Stimulated activated CD8-positive, alpha-beta memory T cell treated with anti-CD3 and anti-CD28 coated beads, Interleukin-7, amount 100 ng/mL, for 48 hours (primary cell): ENCODE measurements around the gene SEC31A.

Source experiments
- DNase-seq, 2 donors: peaks; one replicate each; pipeline ENCODE4 v3.0.0-alpha.2; 2020; ENCODE audit warnings: low read depth in 1 of 2; ENCODE audit errors: extremely low read depth in 1 of 2

SEC31A gene

GRCh38 chr4:82798168-82799005 lies 92.6 kb downstream of the SEC31A start, which contains the start of gene SCD5:
TSS of gene SCD5 (minus strand) at chr4:82798796. CDS start at chr4:82798537, 259 bp downstream.
- DNase-seq: peak; percentile 46 to 59

- DNase-seq: no peak
These were observed 93.4 kb downstream of the SEC31A start for GRCh38 chr4:82797405-82798111.

- no peak for DNase-seq
These were observed 93.9 kb downstream of the SEC31A start for GRCh38 chr4:82797040-82797404.

GRCh38 chr4:82792912-82793649 lies 97.9 kb downstream of the SEC31A start:
- no peak for DNase-seq

GRCh38 chr4:82791179-82791578 lies 99.8 kb downstream of the SEC31A start:
- DNase-seq: no peak

- no peak for DNase-seq
These were observed 100.8 kb downstream of the SEC31A start for GRCh38 chr4:82790060-82790660.

- no peak for DNase-seq
These were observed 101.8 kb downstream of the SEC31A start for GRCh38 chr4:82789025-82789776.

- no peak for DNase-seq
These were observed 103.6 kb downstream of the SEC31A start for GRCh38 chr4:82787342-82787741.

GRCh38 chr4:82786828-82787227 lies 104.1 kb downstream of the SEC31A start:
- no peak for DNase-seq

- DNase-seq: no peak
These were observed 105.1 kb downstream of the SEC31A start for GRCh38 chr4:82785611-82786400.

- no peak for DNase-seq
These were observed 106.0 kb downstream of the SEC31A start for GRCh38 chr4:82784681-82785610.

- no peak for DNase-seq
These were observed 108.2 kb downstream of the SEC31A start for GRCh38 chr4:82782626-82783345.

- DNase-seq: no peak
These were observed 110.2 kb downstream of the SEC31A start for GRCh38 chr4:82780752-82781231.

GRCh38 chr4:82780170-82780751 lies 110.7 kb downstream of the SEC31A start:
- DNase-seq: no peak

- DNase-seq: no peak
These were observed 111.9 kb downstream of the SEC31A start for GRCh38 chr4:82779032-82779431.

GRCh38 chr4:82777857-82778525 lies 113.0 kb downstream of the SEC31A start:
- DNase-seq: no peak
